Hepatocyte (in vitro differentiated cells): Measurements from ENCODE around the gene CCSER2.

Source experiments
- CTCF ChIP-seq: fragments of 200-600 bp; sonication (generic); IDR thresholded peaks from 2 replicates; pipeline ENCODE4 v1.5.1; 2016; ENCODE audit warnings: antibody characterized with exemption, mild to moderate bottlenecking; ENCODE audit not compliant: poor library complexity
- EZH2 ChIP-seq: fragments of 200-600 bp; sonication (generic); IDR thresholded peaks from 2 replicates; pipeline ENCODE4 v1.6.1; 2016; ENCODE audit warnings: antibody characterized with exemption, mild to moderate bottlenecking, borderline replicate concordance
- EZH2phosphoT487 ChIP-seq: fragments of 200-600 bp; sonication (generic); IDR thresholded peaks from one replicate; pipeline ENCODE4 v1.6.1; 2018; ENCODE audit warnings: antibody characterized with exemption, mild to moderate bottlenecking, low read depth, moderate library complexity; ENCODE audit not compliant: unreplicated experiment, severe bottlenecking

GRCh38 chr10:84329986-84330651 is 1.7 kb downstream of the CCSER2 start:
- TF ChIP-seq CTCF (no peak), EZH2 (no peak), EZH2phosphoT487 (no peak)
